Measurements from ENCODE around the gene SAT2. TPM values are rescaled to one million over a fixed set of nuclear protein-coding genes. Genes with fewer than 3 reads are reported as not detected.

SAT2 gene
- total RNA-seq = 10 to 100 TPM; 84.1 to 86.4 TPM
- long read RNA-seq, transcript SAT2-202 (6 exons, 974 nt) = major isoform, 7 of 12 reads
- long read RNA-seq, partial matches to known transcripts = 0 of 12 reads
- long read RNA-seq, other reads (novel, unspliced or antisense) = 0 of 12 reads

DNA sequence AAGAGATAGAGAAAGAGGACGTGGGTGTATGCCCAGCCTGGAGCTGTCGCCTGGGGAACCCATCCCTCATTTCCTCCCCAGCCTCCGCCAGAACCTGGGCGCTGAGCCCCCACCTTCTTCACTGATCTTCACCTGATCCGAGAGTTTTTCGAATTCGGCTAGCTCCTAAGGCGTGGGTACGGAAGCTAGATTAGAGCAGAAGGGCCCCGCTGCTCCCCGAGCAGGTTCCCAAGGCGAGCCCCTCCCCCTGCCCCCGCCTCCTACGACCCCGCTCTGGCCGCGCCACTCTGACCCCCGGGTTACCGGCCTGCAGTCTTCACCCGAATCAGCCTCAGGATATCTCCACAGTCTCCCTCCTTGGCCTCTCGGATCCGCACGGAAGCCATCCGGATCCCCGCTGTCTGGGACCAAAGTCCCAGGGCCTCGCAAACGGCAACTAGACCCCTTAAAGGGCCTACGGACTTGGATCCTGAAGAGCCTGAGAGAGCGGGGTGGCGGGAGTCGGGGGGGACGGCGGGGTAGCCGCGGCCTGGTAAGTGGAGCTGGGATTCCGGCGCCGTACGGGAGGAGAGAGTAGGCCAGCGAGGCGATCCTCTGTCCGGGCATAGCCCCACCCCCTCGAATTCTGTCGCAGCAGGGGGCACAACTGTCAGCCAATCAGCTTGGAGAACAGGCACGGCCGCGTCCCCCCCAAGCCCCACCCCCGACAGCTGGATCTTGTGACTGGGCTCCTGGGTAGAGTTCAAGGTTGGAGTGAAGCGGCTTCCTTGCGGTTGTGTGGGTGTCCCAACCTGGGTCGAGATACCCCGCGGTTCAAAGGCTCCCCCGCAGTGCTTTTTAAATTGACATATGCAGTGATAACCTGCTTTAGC lies at the start of gene SAT2:
Gene SAT2 (minus strand): TSS at position 572 of the 872 bp plus-strand sequence. CDS start 186 bp downstream, at position 386.
- DNase-seq = peak; percentile 96
- peak; percentile 99 for ATAC-seq
- intact Hi-C loops (cut with DNase I) = loop anchor here in 1 of 2 donors (2.0 kb wide), 1 partner anchor 59 kb away; the partner anchor contains the start of gene TP53

DNA sequence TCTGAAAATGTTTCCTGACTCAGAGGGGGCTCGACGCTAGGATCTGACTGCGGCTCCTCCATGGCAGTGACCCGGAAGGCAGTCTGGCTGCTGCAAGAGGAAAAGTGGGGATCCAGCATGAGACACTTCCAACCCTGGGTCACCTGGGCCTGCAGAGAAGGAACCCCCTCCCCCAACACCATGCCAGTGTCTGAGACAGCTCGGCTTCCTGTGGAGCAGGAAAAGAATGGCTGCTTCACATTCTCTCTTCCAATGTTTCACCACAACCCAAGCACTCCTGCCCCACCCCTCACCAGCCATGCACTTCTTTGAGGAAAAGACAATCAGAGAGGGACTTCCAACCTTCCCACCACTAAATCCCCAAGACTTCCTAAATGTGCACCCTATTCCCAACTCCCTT lies 48.9 kb upstream of the SAT2 start:
- no peak for ATAC-seq
- intact Hi-C loops (cut with DNase I) = no loop called here
- no peak for DNase-seq

DNA sequence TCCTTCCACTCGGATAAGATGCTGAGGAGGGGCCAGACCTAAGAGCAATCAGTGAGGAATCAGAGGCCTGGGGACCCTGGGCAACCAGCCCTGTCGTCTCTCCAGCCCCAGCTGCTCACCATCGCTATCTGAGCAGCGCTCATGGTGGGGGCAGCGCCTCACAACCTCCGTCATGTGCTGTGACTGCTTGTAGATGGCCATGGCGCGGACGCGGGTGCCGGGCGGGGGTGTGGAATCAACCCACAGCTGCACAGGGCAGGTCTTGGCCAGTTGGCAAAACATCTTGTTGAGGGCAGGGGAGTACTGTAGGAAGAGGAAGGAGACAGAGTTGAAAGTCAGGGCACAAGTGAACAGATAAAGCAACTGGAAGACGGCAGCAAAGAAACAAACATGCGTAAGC lies 47.3 kb upstream of the SAT2 start:
- ATAC-seq (no peak), DNase-seq (no peak)
- intact Hi-C loops (cut with DNase I) = no loop called here

DNA sequence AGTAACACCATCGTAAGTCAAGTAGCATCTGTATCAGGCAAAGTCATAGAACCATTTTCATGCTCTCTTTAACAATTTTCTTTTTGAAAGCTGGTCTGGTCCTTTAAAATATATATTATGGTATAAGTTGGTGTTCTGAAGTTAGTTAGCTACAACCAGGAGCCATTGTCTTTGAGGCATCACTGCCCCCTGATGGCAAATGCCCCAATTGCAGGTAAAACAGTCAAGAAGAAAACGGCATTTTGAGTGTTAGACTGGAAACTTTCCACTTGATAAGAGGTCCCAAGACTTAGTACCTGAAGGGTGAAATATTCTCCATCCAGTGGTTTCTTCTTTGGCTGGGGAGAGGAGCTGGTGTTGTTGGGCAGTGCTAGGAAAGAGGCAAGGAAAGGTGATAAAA lies 45.6 kb upstream of the SAT2 start:
- DNase-seq (no peak), ATAC-seq (no peak)
- intact Hi-C loops (cut with DNase I) = no loop called here

DNA sequence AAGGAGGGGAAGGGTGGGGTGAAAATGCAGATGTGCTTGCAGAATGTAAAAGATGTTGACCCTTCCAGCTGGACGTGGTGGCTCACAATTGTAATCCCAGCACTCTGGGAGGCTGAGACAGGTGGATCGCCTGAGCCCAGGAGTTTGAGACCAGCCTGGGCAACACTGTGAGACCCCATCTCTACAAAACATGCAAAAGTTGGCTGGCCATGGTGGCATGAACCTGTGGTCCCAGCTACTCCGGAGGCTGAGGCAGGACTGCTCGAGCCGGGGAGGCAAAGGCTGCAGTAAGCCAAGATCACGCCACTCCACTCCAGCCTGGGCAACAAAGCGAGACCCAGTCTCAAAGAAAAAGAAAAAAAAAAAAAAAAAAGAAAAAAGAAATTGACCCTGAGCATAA lies 40.9 kb upstream of the SAT2 start:
- DNase-seq (no peak), ATAC-seq (no peak)
- intact Hi-C loops (cut with DNase I) = no loop called here

DNA sequence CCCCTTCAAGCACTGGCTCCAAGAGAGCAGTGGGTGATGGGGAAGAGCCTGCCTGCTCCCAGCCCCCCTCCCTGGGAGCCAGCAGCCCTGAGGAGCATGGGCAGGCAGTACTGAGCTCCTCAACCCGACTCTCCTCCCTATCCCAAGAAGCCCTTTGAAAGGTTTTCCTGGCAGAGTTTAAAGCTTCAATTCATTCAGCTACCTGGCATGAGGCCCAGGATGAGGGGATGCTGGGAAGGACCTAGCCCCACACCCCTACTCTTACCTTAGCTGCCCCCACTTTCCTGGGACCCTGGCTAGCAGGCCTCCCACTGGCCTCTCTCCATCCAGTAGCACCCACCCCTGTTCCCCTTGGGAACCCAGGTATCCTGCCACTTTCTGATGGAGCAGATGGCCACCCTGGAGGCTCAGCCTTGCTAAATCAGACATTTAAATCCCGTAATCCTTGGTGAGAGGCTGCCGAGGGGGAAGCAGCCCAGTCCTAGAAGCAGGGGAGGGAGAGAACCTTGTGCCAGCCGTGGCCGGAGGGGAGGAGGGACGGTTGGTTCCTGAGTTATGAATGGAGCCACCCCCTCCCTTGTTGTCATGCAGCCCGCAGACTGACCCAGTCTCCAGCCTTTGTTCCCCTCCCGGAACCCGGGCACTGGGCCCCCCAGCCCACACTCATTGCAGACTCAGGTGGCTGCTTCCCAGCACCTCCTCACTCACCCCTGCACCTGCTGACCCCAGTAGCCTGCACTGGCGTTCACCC lies 40.2 kb upstream of the SAT2 start:
- peak in 1 of 2 donors; percentile 17 for ATAC-seq

DNA sequence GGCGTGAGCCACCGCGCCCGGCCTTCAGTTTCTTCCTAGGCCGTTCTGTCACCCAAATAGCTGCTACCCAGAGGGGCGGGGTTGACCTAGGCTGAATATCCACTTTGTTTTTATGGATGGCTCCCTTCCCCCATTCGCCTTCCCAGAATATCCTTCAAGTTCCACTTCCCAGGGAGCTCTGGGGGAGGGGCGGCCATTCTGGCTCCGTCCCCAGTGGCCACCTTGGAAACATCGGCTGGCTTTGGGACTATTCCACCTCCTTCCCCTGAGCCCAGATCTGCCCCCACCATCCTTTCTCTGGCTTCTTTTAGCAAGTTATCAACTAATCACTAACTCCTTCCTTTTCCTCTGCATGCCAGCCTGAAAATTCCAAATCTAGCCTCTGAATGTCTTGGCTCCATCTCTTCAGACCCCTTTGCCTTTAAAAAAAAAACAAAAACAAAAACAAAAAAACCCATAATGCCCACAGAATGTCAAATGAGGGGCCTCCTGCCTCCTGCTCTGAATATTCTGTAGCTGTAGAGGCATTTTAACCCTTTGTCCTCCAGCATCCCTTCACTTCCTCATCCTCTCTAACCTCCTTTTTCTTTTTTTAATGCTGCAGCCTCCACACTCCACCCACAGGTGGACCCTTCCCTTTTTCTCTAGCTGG lies 29.5 kb upstream of the SAT2 start:
- ATAC-seq (peak; percentile 50 to 55), DNase-seq (peak; percentile 59)
- intact Hi-C loops (cut with DNase I) = loop anchor here in 1 of 2 donors (10.0 kb wide), 1 partner anchor 158 kb away; no protein-coding TSS in a partner anchor

More for the DNA sequence above, 40.2 kb upstream of the SAT2 start:
- intact Hi-C loops (cut with DNase I) = no loop called here
- no peak for DNase-seq

DNA sequence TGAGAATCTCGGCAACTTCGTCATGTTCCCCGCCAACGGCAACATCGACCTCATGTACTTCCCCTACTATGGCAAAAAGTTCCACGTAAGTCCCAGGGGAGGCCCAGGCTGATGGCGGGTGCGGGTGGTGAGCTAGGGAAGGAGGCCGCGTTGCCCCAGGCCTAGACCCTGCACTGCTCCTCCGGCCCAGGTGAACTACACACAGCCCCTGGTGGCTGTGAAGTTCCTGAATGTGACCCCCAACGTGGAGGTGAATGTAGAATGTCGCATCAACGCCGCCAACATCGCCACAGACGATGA lies 27.9 kb upstream of the SAT2 start:
- intact Hi-C loops (cut with DNase I) = loop anchor here in 1 of 2 donors (10.0 kb wide), 1 partner anchor 159 kb away; no protein-coding TSS in a partner anchor
- DNase-seq (no peak), ATAC-seq (no peak)

DNA sequence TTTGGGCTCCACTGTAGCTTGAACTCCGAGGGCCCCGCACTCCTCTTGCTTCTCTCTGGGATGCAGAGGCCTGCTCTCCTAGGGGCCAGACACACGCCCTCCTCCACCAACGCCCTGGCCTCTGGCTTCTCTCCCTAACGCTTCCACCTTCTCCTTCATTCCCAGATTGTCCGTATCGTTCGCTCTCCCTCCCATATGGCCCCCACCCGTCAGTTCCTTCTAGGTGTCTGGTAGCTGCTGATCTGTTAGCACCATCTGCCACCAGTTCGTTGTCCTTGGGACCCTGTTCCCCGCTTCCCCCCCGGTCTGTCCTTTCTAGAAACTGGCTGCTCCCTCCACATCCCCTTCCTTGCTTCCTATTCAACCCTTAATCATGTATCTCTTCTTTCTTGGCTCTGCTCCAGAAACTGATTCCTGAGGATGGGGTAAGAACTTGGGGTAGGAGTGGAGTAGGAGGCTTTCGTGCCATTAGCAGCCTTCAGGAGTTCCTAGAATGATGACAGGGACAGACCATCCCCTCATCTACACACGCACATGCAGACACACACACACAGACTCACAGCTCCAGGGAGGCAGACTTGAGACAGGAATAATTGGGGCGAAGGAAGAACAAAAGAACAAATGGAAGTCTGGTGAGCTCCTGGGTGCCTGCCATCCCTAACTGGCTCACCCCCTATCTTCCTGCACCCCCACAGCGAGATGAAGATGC lies 27.4 kb upstream of the SAT2 start:
- ATAC-seq (no peak), DNase-seq (no peak)
- intact Hi-C loops (cut with DNase I) = loop anchor here in 1 of 2 donors (10.0 kb wide), 1 partner anchor 160 kb away; no protein-coding TSS in a partner anchor

DNA sequence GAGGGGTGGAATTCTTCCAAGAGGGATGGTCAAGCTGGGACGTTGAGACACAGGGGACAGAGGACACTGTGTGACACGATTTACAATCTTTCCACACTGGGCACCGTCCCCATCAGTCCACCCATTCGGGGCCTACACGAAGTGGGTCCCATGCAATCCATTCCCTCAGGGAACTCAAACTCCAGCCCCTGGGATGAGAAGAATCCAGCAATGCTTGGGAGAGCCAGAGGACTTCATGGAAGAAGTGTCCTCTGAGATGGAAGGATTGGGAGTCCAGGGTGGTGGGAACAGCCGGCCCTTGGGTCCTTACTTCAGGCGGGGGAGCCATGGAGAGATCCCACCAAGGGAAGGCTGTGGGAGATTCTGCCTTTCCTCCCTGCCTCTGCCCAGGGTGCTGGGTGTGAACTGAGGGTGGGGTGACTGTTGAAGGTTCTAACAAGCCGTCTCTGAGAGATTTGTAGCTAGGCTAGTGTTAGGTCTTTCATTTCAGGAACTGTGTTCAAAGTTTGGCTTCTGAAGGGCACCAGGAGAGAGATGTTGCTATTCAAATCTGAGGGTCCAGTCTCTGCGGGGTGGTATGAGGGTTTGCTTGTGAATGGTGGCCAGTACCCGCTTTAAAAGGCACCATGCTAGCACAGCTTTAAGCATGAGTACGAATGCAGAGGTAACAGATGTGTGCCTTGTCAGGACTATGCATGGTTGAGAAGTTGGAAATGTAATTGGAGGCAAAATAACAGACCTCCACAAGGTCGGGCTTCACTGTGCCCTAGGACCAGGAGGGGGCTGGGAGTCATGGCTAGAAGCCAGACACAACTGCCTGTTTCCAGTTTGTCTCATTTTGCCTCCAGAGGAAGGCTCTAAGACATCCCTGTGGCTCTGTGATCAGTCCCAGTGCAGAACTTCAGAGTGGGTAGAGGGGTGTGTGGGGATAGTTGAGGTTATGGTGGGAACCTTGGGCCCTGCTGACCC lies 25.1 kb upstream of the SAT2 start:
- ATAC-seq = no peak
- DNase-seq = no peak
- intact Hi-C loops (cut with DNase I) = loop anchor here in 1 of 2 donors (10.0 kb wide), 1 partner anchor 162 kb away; no protein-coding TSS in a partner anchor

DNA sequence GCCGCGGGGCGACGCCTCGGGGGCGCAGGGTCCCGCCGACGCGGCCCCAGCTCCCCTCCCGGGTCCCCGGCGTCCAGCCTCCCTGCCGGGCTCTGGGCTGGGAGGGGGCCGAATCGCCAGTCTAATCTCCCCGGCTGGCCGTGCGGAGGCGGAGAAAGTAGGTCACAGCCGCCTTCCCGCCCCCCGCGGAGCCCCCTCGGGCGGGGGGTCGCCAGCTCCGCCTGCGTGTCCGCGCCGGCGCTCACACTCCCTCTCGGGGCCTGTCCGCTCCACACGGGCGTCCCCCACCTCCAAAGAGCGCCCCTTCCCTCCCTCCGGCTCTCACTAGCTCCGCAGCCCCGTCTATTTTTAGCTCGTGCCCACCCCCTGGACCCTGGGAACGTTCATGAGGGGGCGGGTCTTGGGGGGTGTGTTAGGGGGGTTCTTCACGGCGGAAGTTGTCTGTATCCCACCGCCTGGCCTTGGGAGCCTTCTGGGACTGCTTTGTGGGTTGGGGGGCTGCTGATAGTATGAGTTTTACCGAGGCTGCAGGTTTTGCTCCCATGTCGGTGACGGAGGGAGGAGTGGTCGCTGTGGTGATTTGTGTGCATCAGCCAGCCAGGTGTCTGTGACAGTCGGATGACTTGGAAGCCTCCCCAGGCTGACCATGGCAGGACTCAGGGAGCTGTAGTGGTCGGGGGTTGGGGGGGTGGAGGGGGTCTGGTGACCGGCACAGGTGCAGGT lies 24.2 kb upstream of the SAT2 start:
- ATAC-seq = peak; percentile 47 to 56
- intact Hi-C loops (cut with DNase I) = loop anchor here in 1 of 2 donors (10.0 kb wide), 1 partner anchor 163 kb away; no protein-coding TSS in a partner anchor
- DNase-seq = peak; percentile 34

DNA sequence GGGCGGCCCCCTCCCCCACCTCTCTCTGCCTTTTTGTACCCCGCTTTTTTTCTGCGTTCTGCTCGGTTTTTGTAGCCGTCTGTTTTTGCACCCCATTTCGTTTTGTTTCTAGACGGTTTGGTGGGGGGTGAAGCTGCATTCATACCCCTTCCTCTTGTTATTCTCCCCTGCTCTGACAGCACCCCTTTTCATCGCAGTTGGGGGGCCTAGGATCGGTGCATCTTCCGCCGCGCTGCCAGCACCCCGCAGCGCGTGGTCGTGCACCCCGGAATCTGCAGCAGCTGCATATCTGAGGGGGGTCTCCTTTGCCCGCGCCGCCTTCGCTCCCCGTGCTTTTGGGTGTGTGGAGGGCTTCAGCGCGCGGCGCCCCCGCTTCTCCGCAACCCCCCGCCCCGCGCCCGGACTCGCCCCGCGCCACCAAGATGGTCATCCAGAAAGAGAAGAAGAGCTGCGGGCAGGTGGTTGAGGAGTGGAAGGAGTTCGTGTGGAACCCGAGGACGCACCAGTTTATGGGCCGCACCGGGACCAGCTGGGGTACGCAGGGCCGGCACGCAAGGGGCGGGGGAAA lies 23.6 kb upstream of the SAT2 start:
- ATAC-seq (peak in 1 of 2 donors; percentile 10), DNase-seq (no peak)
- intact Hi-C loops (cut with DNase I) = loop anchor here in 1 of 2 donors (10.0 kb wide), 1 partner anchor 164 kb away; no protein-coding TSS in a partner anchor

DNA sequence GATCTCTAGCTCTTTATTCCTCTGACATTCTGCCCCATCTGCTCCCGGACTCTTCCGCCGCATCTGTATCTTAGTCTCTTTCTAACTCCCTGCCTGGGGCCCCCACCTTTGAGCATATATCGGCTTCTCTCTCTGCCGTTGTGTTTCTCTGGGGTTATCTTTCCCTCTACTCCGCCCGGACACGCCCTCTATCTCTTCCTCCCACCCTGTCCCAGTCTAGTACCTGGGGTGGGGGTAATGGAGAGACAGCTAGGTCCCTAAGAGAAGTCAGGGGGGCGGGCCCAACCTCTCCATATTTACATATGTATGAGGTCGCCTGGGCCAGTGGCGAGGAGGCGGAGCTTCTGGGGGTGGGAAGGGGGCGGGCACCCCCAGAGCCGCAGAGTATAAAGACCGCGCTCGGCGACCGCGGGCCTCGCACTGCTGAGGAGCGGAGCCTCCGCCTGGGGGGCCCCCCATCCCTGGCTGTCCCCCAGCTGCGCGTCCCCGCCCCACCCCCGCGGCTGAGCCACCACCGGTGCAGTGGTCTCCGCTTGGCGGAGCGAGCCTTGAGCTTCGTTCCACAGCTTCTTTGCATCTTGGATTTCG lies 23.0 kb upstream of the SAT2 start, which contains the start of gene ATP1B2:
Gene ATP1B2 (plus strand): TSS at position 418 of the 588 bp plus-strand sequence. CDS start 593 bp downstream, outside the sequence.
- peak; percentile 83 for DNase-seq
- intact Hi-C loops (cut with DNase I) = loop anchor here in 1 of 2 donors (10.0 kb wide), 1 partner anchor 164 kb away; no protein-coding TSS in a partner anchor
- ATAC-seq = peak; percentile 85 to 87

DNA sequence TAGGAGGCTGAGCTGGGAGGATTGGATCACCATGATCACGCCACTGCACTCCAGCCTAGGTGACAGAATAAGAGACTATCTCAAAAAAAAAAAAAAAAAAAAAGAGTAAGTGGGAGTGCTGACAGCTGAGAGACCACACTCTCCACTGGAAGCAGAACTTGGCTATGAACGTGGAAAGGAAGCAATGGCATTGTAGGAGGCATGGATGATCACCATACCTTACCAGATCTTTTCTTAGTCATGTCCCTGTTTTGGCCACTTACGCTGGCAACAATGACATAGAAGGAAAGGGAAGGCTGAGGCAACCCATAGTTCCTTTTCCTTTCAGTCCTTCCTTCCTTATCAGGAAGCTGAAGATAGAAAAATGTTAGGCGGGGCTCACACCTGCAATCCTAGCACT lies 19.4 kb upstream of the SAT2 start:
- no peak for DNase-seq
- intact Hi-C loops (cut with DNase I) = no loop called here
- no peak for ATAC-seq

DNA sequence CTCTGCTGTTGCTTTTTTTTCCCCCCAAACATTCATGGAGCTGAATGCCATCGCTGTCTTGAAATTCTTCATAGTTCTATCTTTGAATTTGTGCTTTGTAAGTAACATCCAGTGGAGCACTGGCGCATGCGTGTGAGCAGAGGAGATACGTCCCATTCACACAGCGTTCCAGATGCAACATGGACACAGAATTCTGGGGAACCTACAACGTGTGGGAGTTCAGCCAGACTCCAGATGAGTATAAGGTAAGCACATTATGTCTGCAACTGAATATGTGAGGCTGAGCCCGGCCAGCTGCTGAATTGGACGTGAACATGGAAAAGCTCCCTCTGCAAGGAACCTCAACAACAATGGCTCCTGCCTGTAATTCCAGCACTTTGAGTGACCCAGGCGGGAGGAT lies 18.8 kb upstream of the SAT2 start:
- ATAC-seq (no peak), DNase-seq (no peak)
- intact Hi-C loops (cut with DNase I) = no loop called here

DNA sequence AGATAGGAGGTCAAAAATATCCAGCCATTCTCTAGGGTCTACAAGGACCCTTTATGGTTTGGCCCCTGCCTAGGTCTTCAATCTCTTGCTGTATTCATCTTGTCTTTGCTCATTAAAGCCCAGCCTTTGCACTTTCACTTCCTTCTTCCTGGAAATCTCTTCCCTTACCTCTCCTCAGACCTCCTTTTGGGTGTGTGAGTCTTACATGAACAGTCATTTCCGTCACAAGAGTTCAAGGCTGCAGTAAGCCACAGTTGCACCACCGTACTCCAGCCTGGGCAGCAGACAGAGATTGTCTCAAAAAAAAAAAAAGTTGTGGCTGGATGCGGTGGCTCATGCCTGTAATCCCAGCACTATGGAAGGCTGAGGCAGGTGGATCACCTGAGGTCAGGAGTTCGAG lies 17.2 kb upstream of the SAT2 start:
- ATAC-seq (peak in 1 of 2 donors; percentile 18), DNase-seq (no peak)
- intact Hi-C loops (cut with DNase I) = no loop called here

Measured in left cardiac atrium (tissue), 4 donors.